Measurements from ENCODE around the gene ACTL8. TPM values are rescaled to one million over a fixed set of nuclear protein-coding genes. Genes with fewer than 3 reads are reported as not detected.

The ACTL8 gene
- total RNA-seq, 1 experiment from 2014 or later: not detected

DNA sequence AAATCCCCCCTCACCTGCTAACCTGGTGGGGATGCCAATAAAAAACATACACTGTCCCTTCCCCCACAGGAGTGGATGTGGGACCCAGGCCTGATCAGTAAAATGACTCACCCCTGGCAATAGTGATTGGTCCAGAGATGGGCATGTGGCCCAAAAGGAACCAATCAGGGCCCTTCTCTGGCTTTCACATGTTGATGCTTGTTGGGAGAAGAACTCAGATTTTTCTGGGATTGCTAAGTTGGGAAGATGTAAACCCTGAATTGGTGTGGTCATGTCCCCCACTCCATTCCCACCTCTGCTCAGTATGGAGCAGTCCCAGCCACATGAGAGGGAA lies 43.6 kb upstream of the ACTL8 start:
- Mint-ChIP-seq H3K9me3 (ENCODE audit: low read depth, unreplicated experiment) (no peaks in the 10 kb centered on the region), H3K27ac (ENCODE audit: unreplicated experiment) (no peak overlapping the region), H3K4me3 (ENCODE audit: low read depth, unreplicated experiment) (no peak overlapping the region), H3K36me3 (ENCODE audit: insufficient read depth, unreplicated experiment) (no peaks in the 10 kb centered on the region), H3K4me1 (ENCODE audit: low read depth, unreplicated experiment) (no peaks in the 10 kb centered on the region), H3K27me3 (ENCODE audit: unreplicated experiment) (peaks cover 86% of the 10 kb centered on the region)
- intact Hi-C loops (cut with micrococcal nuclease; ENCODE audit: unreplicated experiment): no loop called here
- DNase-seq: no peak
- TF ChIP-seq, protein P1, sequence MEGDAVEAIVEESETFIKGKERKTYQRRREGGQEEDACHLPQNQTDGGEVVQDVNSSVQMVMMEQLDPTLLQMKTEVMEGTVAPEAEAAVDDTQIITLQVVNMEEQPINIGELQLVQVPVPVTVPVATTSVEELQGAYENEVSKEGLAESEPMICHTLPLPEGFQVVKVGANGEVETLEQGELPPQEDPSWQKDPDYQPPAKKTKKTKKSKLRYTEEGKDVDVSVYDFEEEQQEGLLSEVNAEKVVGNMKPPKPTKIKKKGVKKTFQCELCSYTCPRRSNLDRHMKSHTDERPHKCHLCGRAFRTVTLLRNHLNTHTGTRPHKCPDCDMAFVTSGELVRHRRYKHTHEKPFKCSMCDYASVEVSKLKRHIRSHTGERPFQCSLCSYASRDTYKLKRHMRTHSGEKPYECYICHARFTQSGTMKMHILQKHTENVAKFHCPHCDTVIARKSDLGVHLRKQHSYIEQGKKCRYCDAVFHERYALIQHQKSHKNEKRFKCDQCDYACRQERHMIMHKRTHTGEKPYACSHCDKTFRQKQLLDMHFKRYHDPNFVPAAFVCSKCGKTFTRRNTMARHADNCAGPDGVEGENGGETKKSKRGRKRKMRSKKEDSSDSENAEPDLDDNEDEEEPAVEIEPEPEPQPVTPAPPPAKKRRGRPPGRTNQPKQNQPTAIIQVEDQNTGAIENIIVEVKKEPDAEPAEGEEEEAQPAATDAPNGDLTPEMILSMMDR (IDR thresholded peaks at IDR 0.05; ENCODE audit: unreplicated experiment): no peak
- BruUV-seq (replicated peaks): no TSS peak
- CTCF ChIA-PET: no interaction called here

DNA sequence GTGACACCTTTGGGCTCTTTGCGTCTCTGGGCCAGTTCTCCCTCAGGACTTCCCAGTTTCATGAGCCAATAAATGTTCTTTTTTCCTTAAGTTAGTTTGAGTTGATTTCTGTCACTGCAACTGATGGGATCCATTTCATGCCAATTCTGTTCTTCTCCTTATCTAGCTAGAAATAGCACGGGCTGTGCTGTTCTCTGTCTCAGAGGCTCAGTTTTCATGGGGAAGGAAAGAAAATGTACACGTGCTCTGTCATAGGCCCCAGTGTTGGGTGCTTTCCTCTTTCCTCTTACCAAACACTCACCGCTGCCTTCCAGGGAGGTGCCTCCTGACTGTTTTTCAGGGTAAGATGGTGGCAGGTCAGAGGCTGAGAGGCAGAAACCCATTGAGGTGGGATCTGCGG lies 43.2 kb upstream of the ACTL8 start:
- CTCF ChIA-PET: no interaction called here
- no peak for DNase-seq
- TF ChIP-seq, protein P1 (IDR thresholded peaks at IDR 0.05; ENCODE audit: unreplicated experiment): no peak
- BruUV-seq (replicated peaks): no TSS peak
- H3K9me3 Mint-ChIP-seq (ENCODE audit: low read depth, unreplicated experiment): no peaks in the 10 kb centered on the region
- intact Hi-C loops (cut with micrococcal nuclease; ENCODE audit: unreplicated experiment): no loop called here
- peaks cover 86% of the 10 kb centered on the region for H3K27me3 Mint-ChIP-seq (ENCODE audit: unreplicated experiment)
- H3K4me1 Mint-ChIP-seq (ENCODE audit: low read depth, unreplicated experiment): no peaks in the 10 kb centered on the region
- H3K27ac Mint-ChIP-seq (ENCODE audit: unreplicated experiment): no peak overlapping the region
- no peaks in the 10 kb centered on the region for H3K36me3 Mint-ChIP-seq (ENCODE audit: insufficient read depth, unreplicated experiment)
- H3K4me3 Mint-ChIP-seq (ENCODE audit: low read depth, unreplicated experiment): no peak overlapping the region

DNA sequence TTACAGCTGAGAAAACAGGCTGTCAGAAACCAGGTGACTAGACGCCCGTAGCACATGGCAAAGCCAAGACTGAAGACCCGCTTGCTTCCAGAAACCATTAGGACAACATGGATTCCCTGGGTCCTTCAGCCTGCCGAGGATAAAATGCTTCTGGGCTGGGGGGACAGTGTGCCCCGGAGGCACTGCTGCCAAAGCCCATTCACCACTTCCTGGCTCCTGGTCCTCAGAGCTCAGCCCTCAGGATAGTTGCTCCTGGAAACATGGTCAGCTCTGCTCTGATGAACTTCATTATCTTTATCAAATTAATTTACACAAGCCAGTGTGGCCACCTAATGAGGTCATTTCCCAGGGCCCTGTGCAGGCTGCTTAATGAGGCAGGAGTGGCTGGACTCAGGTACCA lies 41.1 kb upstream of the ACTL8 start:
- no TSS peak for BruUV-seq (replicated peaks)
- no peak for DNase-seq
- intact Hi-C loops (cut with micrococcal nuclease; ENCODE audit: unreplicated experiment): no loop called here
- CTCF ChIA-PET: interaction anchor here (0.6 kb wide), 1 partner anchor 67 kb away, joined by 6 read pairs; no protein-coding TSS in a partner anchor
- H3K36me3 Mint-ChIP-seq (ENCODE audit: insufficient read depth, unreplicated experiment): no peaks in the 10 kb centered on the region
- H3K9me3 Mint-ChIP-seq (ENCODE audit: low read depth, unreplicated experiment): no peaks in the 10 kb centered on the region
- no peak overlapping the region for H3K4me3 Mint-ChIP-seq (ENCODE audit: low read depth, unreplicated experiment)
- no peak overlapping the region for H3K27ac Mint-ChIP-seq (ENCODE audit: unreplicated experiment)
- peaks cover 86% of the 10 kb centered on the region for H3K27me3 Mint-ChIP-seq (ENCODE audit: unreplicated experiment)
- TF ChIP-seq, protein P1 (IDR thresholded peaks at IDR 0.05; ENCODE audit: unreplicated experiment): no peak
- H3K4me1 Mint-ChIP-seq (ENCODE audit: low read depth, unreplicated experiment): no peaks in the 10 kb centered on the region

DNA sequence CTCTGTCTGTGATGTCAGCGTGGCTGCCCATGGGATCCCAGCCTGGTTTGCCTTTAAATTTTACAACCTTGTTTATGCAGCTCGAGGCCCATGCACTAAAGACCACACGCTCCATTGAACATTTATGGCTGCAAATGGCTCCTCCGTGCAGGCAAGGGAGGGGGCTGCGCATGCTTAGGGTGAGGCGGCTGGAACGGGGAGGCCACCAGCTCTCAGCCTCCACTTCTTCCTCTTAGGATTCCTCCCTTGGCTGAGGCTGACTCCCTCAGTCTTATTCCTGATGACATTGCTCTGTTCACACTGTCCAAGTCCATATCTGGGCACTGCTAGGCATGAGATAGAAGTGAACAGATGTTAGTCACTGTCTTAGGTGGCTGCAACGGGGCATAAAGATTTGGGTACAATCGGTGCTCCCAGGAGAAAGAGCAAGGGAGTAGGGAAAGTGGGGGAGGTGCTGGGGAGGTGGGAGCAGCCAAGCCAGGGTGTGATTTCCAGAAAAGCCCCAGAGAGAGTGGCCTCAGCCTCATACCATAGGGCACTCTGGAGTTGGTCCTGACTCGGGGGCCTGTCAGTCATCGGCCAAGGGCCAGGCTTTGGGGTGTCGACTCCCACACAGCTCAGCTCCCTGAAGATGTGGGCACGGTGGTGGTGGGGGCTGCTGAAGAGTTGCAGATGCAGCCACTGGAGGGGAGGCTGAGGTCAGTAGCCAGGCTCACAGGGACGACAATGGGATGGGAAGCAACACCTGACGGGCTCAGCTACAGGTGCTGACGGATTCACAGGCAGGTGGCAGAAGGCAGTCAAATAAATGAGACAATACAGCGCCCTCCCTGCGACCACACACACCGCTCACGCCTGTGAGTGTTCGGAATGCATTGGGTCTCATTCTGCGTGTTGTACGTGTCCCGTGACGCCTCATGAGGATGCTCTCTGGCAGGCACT lies 37.3 kb upstream of the ACTL8 start:
- no peak overlapping the region for H3K27ac Mint-ChIP-seq (ENCODE audit: unreplicated experiment)
- intact Hi-C loops (cut with micrococcal nuclease; ENCODE audit: unreplicated experiment): no loop called here
- no peaks in the 10 kb centered on the region for H3K36me3 Mint-ChIP-seq (ENCODE audit: insufficient read depth, unreplicated experiment)
- H3K9me3 Mint-ChIP-seq (ENCODE audit: low read depth, unreplicated experiment): no peaks in the 10 kb centered on the region
- H3K27me3 Mint-ChIP-seq (ENCODE audit: unreplicated experiment): peaks cover 78% of the 10 kb centered on the region
- H3K4me1 Mint-ChIP-seq (ENCODE audit: low read depth, unreplicated experiment): no peaks in the 10 kb centered on the region
- CTCF ChIA-PET: interaction anchor here (0.7 kb wide), 1 partner anchor 676 kb away, joined by 3 read pairs; no protein-coding TSS in a partner anchor
- no peak overlapping the region for H3K4me3 Mint-ChIP-seq (ENCODE audit: low read depth, unreplicated experiment)
- no peak for DNase-seq
- no TSS peak for BruUV-seq (replicated peaks)
- TF ChIP-seq, protein P1 (IDR thresholded peaks at IDR 0.05; ENCODE audit: unreplicated experiment): no peak
